Loucy (cell line): ENCODE data around the gene CIC.

Experiments used
- H2AFZ ChIP-seq: fragments of 200-600 bp; sonication (generic); 2 replicates; pipeline ENCODE4 v1.6.0; 2016; ENCODE audit warnings: antibody characterized with exemption, mild to moderate bottlenecking, low read length, moderate library complexity
- H3F3A ChIP-seq: fragments of 200-600 bp; 2 replicates; pipeline ENCODE4 v1.6.0; 2016; ENCODE audit warnings: antibody characterized with exemption, low read depth, mild to moderate bottlenecking
- H3K27me3 ChIP-seq: fragments of 200-600 bp; sonication (generic); 2 replicates; pipeline ENCODE4 v1.6.1; 2014; ENCODE audit warnings: low read length, mild to moderate bottlenecking; ENCODE audit not compliant: insufficient read depth, poor library complexity, severe bottlenecking
- H3K36me3 ChIP-seq: fragments of 200-600 bp; sonication (generic); 2 replicates; pipeline ENCODE4 v1.6.1; 2016; ENCODE audit warnings: low read length; ENCODE audit not compliant: insufficient read depth
- H3K4me1 ChIP-seq: fragments of 200-600 bp; sonication (generic); 2 replicates; pipeline ENCODE4 v1.5.1; 2014; ENCODE audit warnings: low read length, mild to moderate bottlenecking; ENCODE audit not compliant: insufficient read depth, poor library complexity, severe bottlenecking
- H3K4me2 ChIP-seq: fragments of 200-600 bp; sonication (generic); 2 replicates; pipeline ENCODE4 v1.6.0; 2014; ENCODE audit warnings: antibody characterized with exemption, low read length, low read depth, mild to moderate bottlenecking; ENCODE audit not compliant: poor library complexity, severe bottlenecking
- H3K4me3 ChIP-seq: fragments of 200-600 bp; sonication (generic); 2 replicates; pipeline ENCODE4 v1.5.1; 2014; ENCODE audit warnings: low read length, mild to moderate bottlenecking, mixed read lengths; ENCODE audit not compliant: poor library complexity, severe bottlenecking
- H3K79me2 ChIP-seq: fragments of 200-600 bp; sonication (generic); 2 replicates; pipeline ENCODE4 v1.6.1; 2014; ENCODE audit warnings: low read length; ENCODE audit not compliant: insufficient read depth
- H3K9ac ChIP-seq: fragments of 200-600 bp; sonication (generic); 2 replicates; pipeline ENCODE4 v1.6.0; 2014; ENCODE audit warnings: mild to moderate bottlenecking, low read depth, low read length, moderate library complexity; ENCODE audit not compliant: poor library complexity, severe bottlenecking
- H3K9me2 ChIP-seq: fragments of 200-600 bp; sonication (generic); replicated peaks from 2 replicates; pipeline ENCODE4 v1.6.1; 2016; ENCODE audit warnings: low read depth, low read length, mixed read lengths
- H3K9me3 ChIP-seq: fragments of 200-600 bp; sonication (generic); 2 replicates; pipeline ENCODE4 v1.6.1; 2014; ENCODE audit warnings: mild to moderate bottlenecking, antibody characterized with exemption, low read length, low read depth; ENCODE audit not compliant: insufficient read depth
- H4K20me1 ChIP-seq: fragments of 200-600 bp; sonication (generic); 2 replicates; pipeline ENCODE4 v1.6.0; 2014; ENCODE audit warnings: antibody characterized with exemption, low read length, mild to moderate bottlenecking; ENCODE audit not compliant: insufficient read depth, poor library complexity, severe bottlenecking
- CTCF ChIP-seq: fragments of 200-600 bp; sonication (generic); conservative IDR thresholded peaks from 2 replicates; pipeline ENCODE4 v1.5.1; 2014; ENCODE audit warnings: mild to moderate bottlenecking, antibody characterized with exemption, low read length
- EZH2phosphoT487 ChIP-seq: fragments of 200-600 bp; IDR thresholded peaks from 2 replicates; pipeline ENCODE4 v1.6.1; 2018; ENCODE audit warnings: antibody characterized with exemption, mild to moderate bottlenecking, moderate library complexity, borderline replicate concordance

Gene CIC

GRCh38 chr19:42285988-42286348 is 16.9 kb downstream of the CIC start:
- Histone ChIP-seq H3K27me3 (no peaks in the 10 kb centered on the region), H3K79me2 (peaks cover 29% of the 10 kb centered on the region), H3K9me2 (no peaks in the 10 kb centered on the region), H3K4me1 (peaks cover 39% of the 10 kb centered on the region), H3K36me3 (peaks cover 39% of the 10 kb centered on the region; the same call in 1 of the 2 replicates), H3K4me2 (peak overlapping the region; percentile 83), H3F3A (peaks cover 5% of the 10 kb centered on the region; the same call in 1 of the 2 replicates), H2AFZ (no peak overlapping the region), H3K9ac (peak overlapping the region; percentile 76), H3K9me3 (no peaks in the 10 kb centered on the region), H4K20me1 (peaks cover 23% of the 10 kb centered on the region), H3K4me3 (peak overlapping the region; percentile 87)
- TF ChIP-seq EZH2phosphoT487 (no peak), CTCF (no peak)

GRCh38 chr19:42286349-42287016 is 17.4 kb downstream of the CIC start:
- H3K9ac ChIP-seq: no peak overlapping the region
- peaks cover 35% of the 10 kb centered on the region for H3K4me1 ChIP-seq
- TF ChIP-seq EZH2phosphoT487: no peak
- no peak for TF ChIP-seq CTCF

GRCh38 chr19:42287017-42287826 is 18.2 kb downstream of the CIC start:
- Histone ChIP-seq H3K4me1 (peaks cover 28% of the 10 kb centered on the region), H4K20me1 (peaks cover 23% of the 10 kb centered on the region), H3F3A (peaks cover 4% of the 10 kb centered on the region; the same call in 1 of the 2 replicates), H3K4me2 (no peak overlapping the region), H3K9ac (no peak overlapping the region), H3K4me3 (no peak overlapping the region), H3K9me3 (no peaks in the 10 kb centered on the region), H3K36me3 (peaks cover 47% of the 10 kb centered on the region; the same call in 1 of the 2 replicates), H3K79me2 (peaks cover 25% of the 10 kb centered on the region), H2AFZ (no peak overlapping the region), H3K27me3 (no peaks in the 10 kb centered on the region), H3K9me2 (no peaks in the 10 kb centered on the region)
- TF ChIP-seq EZH2phosphoT487 (no peak), CTCF (no peak)

More at GRCh38 chr19:42286349-42287016, 17.4 kb downstream of the CIC start:
- H3K9me2 ChIP-seq: no peaks in the 10 kb centered on the region
- H2AFZ ChIP-seq: no peak overlapping the region
- H3K79me2 ChIP-seq: peaks cover 25% of the 10 kb centered on the region
- H3K36me3 ChIP-seq: peaks cover 39% of the 10 kb centered on the region; the same call in 1 of the 2 replicates
- no peaks in the 10 kb centered on the region for H3K27me3 ChIP-seq
- H3K4me3 ChIP-seq: peak overlapping the region; percentile 87
- H3K4me2 ChIP-seq: peak overlapping the region; percentile 83
- peaks cover 23% of the 10 kb centered on the region for H4K20me1 ChIP-seq
- no peaks in the 10 kb centered on the region for H3K9me3 ChIP-seq
- peaks cover 5% of the 10 kb centered on the region; the same call in 1 of the 2 replicates for H3F3A ChIP-seq
